Esophagus muscularis mucosa (tissue), 4 donors: ENCODE measurements around the gene RGPD4. TPM values are rescaled to one million over a fixed set of nuclear protein-coding genes. Genes with fewer than 3 reads are reported as not detected.

ENCODE experiments used
- DNase-seq: peaks from one replicate; pipeline ENCODE4 v3.0.0-alpha.2; 2017; ENCODE audit errors: extremely low spot score
- H3K27ac ChIP-seq, 4 donors: fragments of 200-600 bp; sonication (generic); replicated peaks in 1 of 4; 1 replicate in 3 of 4; 2 replicates in 1 of 4; pipeline ENCODE4 v1.5.1; 2016 to 2019; ENCODE audit warnings: mild to moderate bottlenecking in 1 of 4
- H3K27me3 ChIP-seq, 4 donors: fragments of 200-600 bp; sonication (generic); one replicate each; pipeline versions ENCODE4 v1.5.1 to v1.6.0; 2016 to 2019
- H3K36me3 ChIP-seq, 4 donors: fragments of 200-600 bp; sonication (generic); one replicate each; pipeline ENCODE4 v1.5.1; 2016 to 2019
- H3K4me1 ChIP-seq, 4 donors: fragments of 200-600 bp; sonication (generic); one replicate each; pipeline ENCODE4 v1.5.1; 2016 to 2019
- H3K4me3 ChIP-seq, 4 donors: fragments of 200-600 bp; sonication (generic); 1 replicate in 2 of 4; 2 replicates in 2 of 4; pipeline ENCODE4 v1.5.1; 2016 to 2019; ENCODE audit warnings: mild to moderate bottlenecking in 4 of 4, moderate library complexity in 1 of 4
- H3K9me3 ChIP-seq, 4 donors: fragments of 200-600 bp; sonication (generic); 1 replicate in 3 of 4; 2 replicates in 1 of 4; pipeline ENCODE4 v1.5.1; 2016 to 2019
- CTCF ChIP-seq, 3 experiments: fragments of 200-600 bp in 2 of 3; fragments of 450-650 bp in 1 of 3; sonication (generic) in 2 of 3; IDR thresholded peaks; one replicate each; pipeline ENCODE4 v1.5.1; 2017 to 2019; ENCODE audit warnings: antibody characterized with exemption in 3 of 3, mild to moderate bottlenecking in 2 of 3, moderate library complexity in 1 of 3
- EP300 ChIP-seq: sonication (generic); formaldehyde crosslinking; IDR thresholded peaks from one replicate; pipeline ENCODE4 v1.6.1; 2017; ENCODE audit warnings: antibody characterized with exemption
- POLR2A ChIP-seq: fragments of 450-650 bp; IDR thresholded peaks from one replicate; pipeline ENCODE4 v1.6.1; 2017; ENCODE audit warnings: antibody characterized with exemption, moderate library complexity, mild to moderate bottlenecking, low read depth
- POLR2AphosphoS5 ChIP-seq, 2 donors: sonication (generic); formaldehyde crosslinking; IDR thresholded peaks; one replicate each; pipeline ENCODE4 v1.6.1; 2017; ENCODE audit warnings: antibody characterized with exemption in 2 of 2
- WGBS: methylation state at CpG from one replicate; pipeline ENCODE4 v1.1.5; 2018; 5-methylcytosine and 5-hydroxymethylcytosine counted together
- intact Hi-C: fragments of 100-400 bp; cut with DNase I; formaldehyde crosslinking; loops from one replicate; pipeline ENCODE4 v1.15.1; 2023
- total RNA-seq, 4 donors: library from RNA; depleted of rRNA; stranded (reverse); fragments of >200 nt; gene quantifications; one replicate each; pipeline versions ENCODE4 v1.1.0 to v1.2.1, GENCODE V29; 2016

Gene RGPD4
- total RNA-seq, 4 donors from 2014 or later = not detected

- no peak for TF ChIP-seq POLR2AphosphoS5 (IDR thresholded peaks at IDR 0.05)
- TF ChIP-seq EP300 = no peak
- no peak for TF ChIP-seq POLR2A
- TF ChIP-seq CTCF (IDR thresholded peaks at IDR 0.05) = no peak
- H3K36me3 ChIP-seq = no peaks in the 10 kb centered on the region
- no peaks in the 10 kb centered on the region for H3K9me3 ChIP-seq
- no peaks in the 10 kb centered on the region for H3K27me3 ChIP-seq
- WGBS = 96% methylated on average over 6 of the region's 6 CpGs
- intact Hi-C loops = no loop called here
- DNase-seq = no peak
- H3K27ac ChIP-seq = no peak overlapping the region
- peaks cover 0 to 21% (median 14%) of the 10 kb centered on the region in 4 donors for H3K4me1 ChIP-seq
- no peak overlapping the region for H3K4me3 ChIP-seq
Observed at GRCh38 chr2:107804608-107805498, 21.8 kb upstream of the RGPD4 start.

- Histone ChIP-seq H3K4me1 (peaks cover 0 to 22% (median 15%) of the 10 kb centered on the region in 4 donors), H3K27me3 (no peaks in the 10 kb centered on the region), H3K36me3 (no peaks in the 10 kb centered on the region), H3K27ac (no peak overlapping the region), H3K4me3 (no peak overlapping the region), H3K9me3 (no peaks in the 10 kb centered on the region)
- intact Hi-C loops = no loop called here
- no peak for TF ChIP-seq POLR2A
- DNase-seq = no peak
- 76% methylated on average over 4 of the region's 4 CpGs for WGBS
Observed at GRCh38 chr2:107806901-107807300, 19.8 kb upstream of the RGPD4 start.

- intact Hi-C loops = no loop called here
- Histone ChIP-seq H3K4me1 (peaks cover 0 to 22% (median 15%) of the 10 kb centered on the region in 4 donors), H3K4me3 (no peak overlapping the region), H3K9me3 (no peaks in the 10 kb centered on the region), H3K36me3 (no peaks in the 10 kb centered on the region), H3K27me3 (no peaks in the 10 kb centered on the region), H3K27ac (peak overlapping the region in 1 of 4 donors; percentile 43)
- DNase-seq = no peak
- no peak for TF ChIP-seq EP300
- TF ChIP-seq POLR2A = no peak
- TF ChIP-seq POLR2AphosphoS5 (IDR thresholded peaks at IDR 0.05) = no peak
- TF ChIP-seq CTCF (IDR thresholded peaks at IDR 0.05) = no peak
- WGBS = 75% methylated on average over 7 of the region's 7 CpGs
Observed at GRCh38 chr2:107807988-107808387, 18.7 kb upstream of the RGPD4 start.

GRCh38 chr2:107808959-107809358 lies 17.7 kb upstream of the RGPD4 start:
- Histone ChIP-seq H3K4me3 (no peak overlapping the region), H3K4me1 (peaks cover 0 to 22% (median 15%) of the 10 kb centered on the region in 4 donors), H3K27me3 (no peaks in the 10 kb centered on the region), H3K36me3 (no peaks in the 10 kb centered on the region), H3K9me3 (no peaks in the 10 kb centered on the region), H3K27ac (peak overlapping the region in 2 of 4 donors; percentile 2 to 43)
- intact Hi-C loops = no loop called here
- DNase-seq = no peak
- peak in 1 of 2 donors; percentile 25 for TF ChIP-seq POLR2AphosphoS5 (IDR thresholded peaks at IDR 0.05)
- no peak for TF ChIP-seq CTCF (IDR thresholded peaks at IDR 0.05)
- TF ChIP-seq POLR2A = no peak
- TF ChIP-seq EP300 = no peak
- 52% methylated on average over 7 of the region's 7 CpGs for WGBS

GRCh38 chr2:107809835-107810234 lies 16.9 kb upstream of the RGPD4 start:
- Histone ChIP-seq H3K9me3 (no peaks in the 10 kb centered on the region), H3K4me1 (peaks cover 0 to 22% (median 15%) of the 10 kb centered on the region in 4 donors), H3K27me3 (no peaks in the 10 kb centered on the region), H3K27ac (no peak overlapping the region), H3K4me3 (no peak overlapping the region), H3K36me3 (no peaks in the 10 kb centered on the region)
- TF ChIP-seq CTCF (IDR thresholded peaks at IDR 0.05) (no peak), EP300 (no peak), POLR2AphosphoS5 (IDR thresholded peaks at IDR 0.05) (no peak), POLR2A (no peak)
- intact Hi-C loops = no loop called here
- DNase-seq = no peak
- 77% methylated on average over 2 of the region's 3 CpGs for WGBS
